SJSA1 (cell line): ENCODE measurements around the gene IHH. TPM values are rescaled to one million over a fixed set of nuclear protein-coding genes. Genes with fewer than 3 reads are reported as not detected.
A peak's percentile ranks its signal among the peaks of the same experiment; 100 is the strongest.

Experiments
- DNase-seq, 2 experiments: peaks; one replicate each; pipeline ENCODE4 v3.0.0-alpha.2; 2015 to 2020; ENCODE audit warnings: low spot score in 2 of 2, low read depth in 1 of 2
- H3K27ac ChIP-seq: fragments of 250-450 bp; sonication (Bioruptor Pico); 2 replicates; pipeline ENCODE4 v1.5.1; 2020; ENCODE audit warnings: mild to moderate bottlenecking, moderate library complexity
- H3K27me3 ChIP-seq: fragments of 250-450 bp; sonication (Bioruptor Pico); replicated peaks from 2 replicates; pipeline ENCODE4 v1.5.1; 2020; ENCODE audit warnings: mild to moderate bottlenecking, moderate library complexity
- H3K36me3 ChIP-seq: fragments of 250-450 bp; sonication (Bioruptor Pico); 2 replicates; pipeline ENCODE4 v1.5.1; 2020; ENCODE audit warnings: mild to moderate bottlenecking
- H3K4me1 ChIP-seq: fragments of 250-450 bp; sonication (Bioruptor Pico); replicated peaks from 2 replicates; pipeline ENCODE4 v1.6.1; 2021; ENCODE audit warnings: mild to moderate bottlenecking
- H3K4me3 ChIP-seq: fragments of 250-450 bp; sonication (Bioruptor Pico); 2 replicates; pipeline ENCODE4 v1.5.1; 2020; ENCODE audit warnings: mild to moderate bottlenecking
- H3K9me3 ChIP-seq: fragments of 250-450 bp; sonication (Bioruptor Pico); replicated peaks from 2 replicates; pipeline ENCODE4 v1.5.1; 2020; ENCODE audit warnings: mild to moderate bottlenecking
- total RNA-seq: library from RNA; depleted of rRNA; stranded (reverse); fragments of >200 nt; shearing (Covaris generic); gene quantifications from 2 replicates; pipeline ENCODE4 v1.2.3, GENCODE V29; 2014

The IHH gene
- total RNA-seq, 1 experiment from 2014 or later = 0.05 TPM

GRCh38 chr2:219059725-219060682 is 717 bp downstream of the IHH start:
- H3K27me3 ChIP-seq = peaks cover 92% of the 10 kb centered on the region
- H3K9me3 ChIP-seq = no peaks in the 10 kb centered on the region
- peaks cover 4% of the 10 kb centered on the region for H3K4me1 ChIP-seq
- H3K27ac ChIP-seq = no peak overlapping the region
- H3K36me3 ChIP-seq = no peaks in the 10 kb centered on the region
- no peak overlapping the region for H3K4me3 ChIP-seq
- no peak for DNase-seq

- H3K4me3 ChIP-seq = no peak overlapping the region
- no peaks in the 10 kb centered on the region for H3K36me3 ChIP-seq
- peaks cover 92% of the 10 kb centered on the region for H3K27me3 ChIP-seq
- no peak for DNase-seq
- peaks cover 4% of the 10 kb centered on the region for H3K4me1 ChIP-seq
- no peak overlapping the region for H3K27ac ChIP-seq
- no peaks in the 10 kb centered on the region for H3K9me3 ChIP-seq
Measured at GRCh38 chr2:219059375-219059724, 1.4 kb downstream of the IHH start.

GRCh38 chr2:219058541-219059374 is 2.0 kb downstream of the IHH start:
- Histone ChIP-seq H3K27me3 (peaks cover 92% of the 10 kb centered on the region), H3K4me1 (peaks cover 4% of the 10 kb centered on the region), H3K27ac (no peak overlapping the region), H3K36me3 (no peaks in the 10 kb centered on the region), H3K9me3 (no peaks in the 10 kb centered on the region), H3K4me3 (no peak overlapping the region)
- no peak for DNase-seq

GRCh38 chr2:219057709-219058540 is 2.8 kb downstream of the IHH start:
- H3K27me3 ChIP-seq = peaks cover 91% of the 10 kb centered on the region

GRCh38 chr2:219056896-219057708 is 3.6 kb downstream of the IHH start:
- no peak for DNase-seq
- peaks cover 91% of the 10 kb centered on the region for H3K27me3 ChIP-seq

More at GRCh38 chr2:219057709-219058540, 2.8 kb downstream of the IHH start:
- Histone ChIP-seq H3K4me3 (no peak overlapping the region), H3K4me1 (peaks cover 4% of the 10 kb centered on the region), H3K27ac (no peak overlapping the region), H3K9me3 (no peaks in the 10 kb centered on the region), H3K36me3 (no peaks in the 10 kb centered on the region)
- peak; percentile 41 to 63 for DNase-seq

GRCh38 chr2:219056176-219056895 is 4.4 kb downstream of the IHH start:
- Histone ChIP-seq H3K27me3 (peaks cover 85% of the 10 kb centered on the region), H3K4me1 (peaks cover 4% of the 10 kb centered on the region), H3K9me3 (no peaks in the 10 kb centered on the region), H3K27ac (no peak overlapping the region), H3K36me3 (no peaks in the 10 kb centered on the region), H3K4me3 (no peak overlapping the region)
- DNase-seq = no peak

More at GRCh38 chr2:219056896-219057708, 3.6 kb downstream of the IHH start:
- Histone ChIP-seq H3K4me1 (peaks cover 4% of the 10 kb centered on the region), H3K9me3 (no peaks in the 10 kb centered on the region), H3K27ac (no peak overlapping the region), H3K36me3 (no peaks in the 10 kb centered on the region), H3K4me3 (no peak overlapping the region)

GRCh38 chr2:219054956-219055903 is 5.5 kb downstream of the IHH start:
- Histone ChIP-seq H3K4me3 (no peak overlapping the region), H3K27me3 (peaks cover 76% of the 10 kb centered on the region)

GRCh38 chr2:219049282-219049681 is 11.4 kb downstream of the IHH start:
- Histone ChIP-seq H3K27ac (no peak overlapping the region), H3K4me1 (no peaks in the 10 kb centered on the region), H3K4me3 (no peak overlapping the region), H3K27me3 (peaks cover 34% of the 10 kb centered on the region), H3K36me3 (no peaks in the 10 kb centered on the region), H3K9me3 (no peaks in the 10 kb centered on the region)
- DNase-seq = no peak

More at GRCh38 chr2:219054956-219055903, 5.5 kb downstream of the IHH start:
- no peak for DNase-seq
- no peak overlapping the region for H3K27ac ChIP-seq
- H3K4me1 ChIP-seq = peaks cover 4% of the 10 kb centered on the region
- no peaks in the 10 kb centered on the region for H3K36me3 ChIP-seq
- no peaks in the 10 kb centered on the region for H3K9me3 ChIP-seq

- Histone ChIP-seq H3K27ac (no peak overlapping the region), H3K36me3 (no peaks in the 10 kb centered on the region), H3K4me3 (no peak overlapping the region), H3K9me3 (no peaks in the 10 kb centered on the region), H3K4me1 (no peaks in the 10 kb centered on the region), H3K27me3 (peaks cover 38% of the 10 kb centered on the region)
- no peak for DNase-seq
Measured at GRCh38 chr2:219045937-219046550, 14.7 kb downstream of the IHH start.

- no peaks in the 10 kb centered on the region for H3K9me3 ChIP-seq
- peaks cover 53% of the 10 kb centered on the region for H3K27me3 ChIP-seq
- no peaks in the 10 kb centered on the region for H3K4me1 ChIP-seq
- H3K36me3 ChIP-seq = no peaks in the 10 kb centered on the region
- no peak overlapping the region for H3K4me3 ChIP-seq
- no peak overlapping the region for H3K27ac ChIP-seq
- no peak for DNase-seq
Measured at GRCh38 chr2:219042750-219043149, 18.0 kb downstream of the IHH start.

- no peaks in the 10 kb centered on the region for H3K9me3 ChIP-seq
- H3K36me3 ChIP-seq = no peaks in the 10 kb centered on the region
- no peaks in the 10 kb centered on the region for H3K4me1 ChIP-seq
- DNase-seq = no peak
- H3K27ac ChIP-seq = no peak overlapping the region
- H3K27me3 ChIP-seq = peaks cover 53% of the 10 kb centered on the region
- no peak overlapping the region for H3K4me3 ChIP-seq
Measured at GRCh38 chr2:219042157-219042556, 18.6 kb downstream of the IHH start.
